Stimulated activated CD4-positive, alpha-beta T cell treated with anti-CD3 and anti-CD28 coated beads, Interleukin-2, amount 100 ng/mL, for 24 hours (primary cell): ENCODE results near the gene SERPINA1.
"Not testable (repeated sequence)": the region's sequence is repeated elsewhere in the genome, so short reads cannot be mapped to it uniquely, and the experiment has no call there.

Experiments
- DNase-seq, 2 donors: peaks; one replicate each; pipeline ENCODE4 v3.0.0-alpha.2; 2020

SERPINA1 gene

DNA sequence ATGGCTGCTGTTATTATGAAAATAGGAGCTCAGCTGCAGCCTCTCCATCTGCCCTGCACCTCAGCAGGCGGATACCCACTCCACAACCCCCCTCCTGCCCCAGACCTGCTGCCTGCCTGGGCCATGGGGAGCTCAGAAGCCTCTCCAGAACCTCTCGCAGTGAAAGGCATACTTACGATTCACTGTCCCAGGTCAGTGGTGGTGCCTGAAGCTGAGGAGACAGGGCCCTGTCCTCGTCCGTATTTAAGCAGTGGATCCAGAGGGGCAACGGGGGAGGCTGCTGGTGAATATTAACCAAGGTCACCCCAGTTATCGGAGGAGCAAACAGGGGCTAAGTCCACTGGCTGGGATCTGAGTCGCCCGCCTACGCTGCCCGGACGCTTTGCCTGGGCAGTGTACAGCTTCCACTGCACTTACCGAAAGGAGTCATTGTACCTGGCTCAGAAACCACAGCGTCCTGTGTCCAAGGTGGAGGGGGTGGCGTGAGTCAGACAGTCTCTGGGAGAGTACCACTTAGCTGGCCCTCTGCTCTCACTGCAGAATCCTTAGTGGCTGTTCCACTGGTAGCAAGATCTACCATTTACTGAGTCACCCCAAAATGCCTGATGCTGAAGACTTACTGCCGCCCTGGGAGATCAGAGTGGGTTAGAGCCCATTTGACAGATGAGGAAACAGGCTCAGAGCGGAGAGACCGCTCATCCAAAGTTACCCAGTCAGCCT lies at the start of gene SERPINA1:
Gene SERPINA1 (minus strand): TSS at position 219 of the 720 bp plus-strand sequence. CDS start 5,365 bp downstream, outside the sequence.
- DNase-seq, result no peak

DNA sequence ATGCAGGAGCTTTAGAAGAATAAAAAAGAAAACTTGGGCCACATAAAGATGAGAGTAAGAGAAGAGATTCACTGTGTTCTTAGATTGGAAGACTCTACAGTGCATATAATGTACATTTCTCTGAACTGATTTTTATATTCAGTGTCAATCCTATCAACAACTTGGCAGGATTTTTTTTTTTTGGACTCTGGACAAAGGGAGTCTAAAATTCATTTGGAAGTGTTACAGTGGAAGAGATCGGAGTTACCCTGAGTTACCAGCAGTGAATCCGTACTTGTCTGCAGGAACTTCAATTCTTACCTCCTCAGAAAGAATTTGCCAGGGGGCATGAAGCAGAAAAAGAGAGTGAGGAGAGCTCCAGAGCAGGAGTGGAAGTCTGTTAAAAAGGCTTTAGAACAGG lies 40.2 kb upstream of the SERPINA1 start:
- DNase-seq, result no peak

DNA sequence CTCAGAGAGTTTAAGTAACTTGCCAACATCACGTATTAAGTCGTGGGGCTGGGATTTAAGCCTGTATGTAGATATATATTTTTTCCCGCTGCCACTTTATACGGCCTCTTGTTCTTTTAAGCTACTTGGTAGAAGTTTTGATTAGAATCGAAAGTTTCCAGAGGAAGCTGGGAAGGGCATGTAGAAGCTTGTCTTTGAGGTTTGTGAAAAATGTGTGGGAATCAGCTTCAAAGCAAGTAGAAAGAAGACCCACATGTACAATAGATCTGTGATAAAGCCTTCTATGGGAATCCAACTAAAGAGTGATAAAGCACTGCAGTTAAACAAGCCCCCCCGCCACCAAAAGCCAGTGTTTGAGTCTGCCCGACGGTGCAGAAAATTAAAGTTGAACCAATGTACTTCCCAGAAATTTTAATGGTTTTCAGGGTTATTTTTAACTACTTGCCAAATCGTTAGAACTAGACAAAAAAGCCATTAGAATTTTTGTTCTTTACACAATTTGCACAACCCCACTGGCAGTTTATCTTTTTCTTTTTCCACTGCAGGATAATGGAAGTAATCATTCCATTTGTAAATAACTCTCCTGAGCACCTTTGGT lies 38.7 kb upstream of the SERPINA1 start:
- no peak for DNase-seq

DNA sequence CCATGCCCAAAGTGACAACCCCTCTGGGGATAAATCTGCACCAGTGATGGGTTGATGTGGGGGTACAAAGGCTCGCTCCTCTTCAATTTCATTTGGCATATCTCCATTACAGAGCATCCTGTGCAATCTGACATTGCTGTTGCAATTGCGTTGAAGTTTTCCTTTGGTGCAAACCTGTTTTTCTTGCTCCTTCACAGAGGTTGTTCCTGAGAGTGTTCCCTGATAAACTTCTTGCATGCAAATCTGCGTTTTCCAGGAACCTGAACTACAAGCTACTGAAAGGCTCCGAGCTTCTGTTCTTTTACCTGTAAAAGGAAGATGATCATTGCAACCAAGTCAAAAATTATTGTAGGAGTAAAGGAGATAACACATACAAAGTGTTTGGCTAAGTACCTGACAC lies 38.1 kb upstream of the SERPINA1 start:
- no peak for DNase-seq

DNA sequence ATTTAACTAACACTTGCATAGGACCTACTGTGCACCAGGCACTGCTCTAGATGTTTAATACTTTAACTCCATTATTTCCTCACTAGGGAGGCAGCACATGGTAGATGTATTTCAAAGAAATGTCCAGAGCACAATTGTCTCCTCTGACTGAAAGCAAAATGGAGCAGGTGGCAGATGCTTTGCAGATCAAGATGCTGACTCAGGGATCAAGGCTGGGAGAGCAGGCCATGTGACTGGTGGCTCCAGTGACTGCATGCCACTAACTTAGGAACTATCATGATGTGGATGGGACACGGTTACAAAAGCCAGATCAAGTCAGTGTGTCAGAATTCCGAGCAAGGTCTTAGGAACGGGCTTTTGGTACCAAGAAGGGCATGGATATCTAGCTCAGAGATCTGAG lies 36.0 kb upstream of the SERPINA1 start:
- no peak for DNase-seq

DNA sequence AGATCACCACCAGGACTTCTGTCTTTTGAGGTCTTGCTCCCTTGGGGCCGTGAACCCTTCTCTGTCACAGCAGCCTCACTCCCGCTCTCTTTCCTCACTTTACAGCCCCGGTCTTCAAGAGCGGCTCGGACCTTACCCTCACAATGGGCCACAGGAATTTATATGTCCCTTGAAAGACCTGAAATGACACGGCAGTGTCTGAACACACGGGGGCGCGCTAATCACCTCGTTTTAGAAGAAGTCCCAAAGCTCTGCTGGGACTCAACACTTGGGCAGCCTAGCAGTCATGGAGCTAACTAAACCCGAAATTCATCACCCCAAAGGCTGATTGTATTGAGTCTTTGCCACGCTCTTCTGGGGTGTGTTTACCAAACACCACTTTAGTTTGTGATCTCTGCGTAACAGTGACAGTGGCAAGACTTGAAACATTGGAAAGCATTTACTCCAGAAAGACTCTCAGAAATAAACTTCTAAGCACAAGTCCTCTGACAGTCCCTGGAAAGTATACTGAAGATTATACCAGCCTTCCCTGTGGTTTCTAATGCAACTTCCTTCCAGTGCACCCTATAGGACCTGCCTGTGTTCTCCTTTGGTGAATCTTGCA lies 35.2 kb upstream of the SERPINA1 start:
- DNase-seq, result peak; percentile 50 to 76

DNA sequence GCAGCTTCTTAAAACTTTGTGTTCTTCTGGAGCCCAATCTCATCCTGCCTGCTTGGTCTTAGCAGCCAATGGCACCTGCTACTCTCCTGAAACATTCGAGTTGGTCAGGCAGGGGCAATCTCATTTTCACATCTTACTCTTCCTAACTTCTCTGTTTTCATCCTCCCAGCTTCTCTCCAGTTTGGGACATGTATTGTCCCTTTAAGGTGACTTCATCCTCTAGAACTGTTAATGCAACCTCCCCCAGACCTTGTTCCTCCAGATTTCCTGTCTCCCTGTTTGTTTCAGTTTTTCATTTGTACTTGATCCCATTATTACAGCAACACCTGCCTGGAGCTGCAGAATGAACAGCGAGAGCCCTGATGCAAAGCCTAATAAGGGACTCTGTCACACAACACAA lies 32.9 kb upstream of the SERPINA1 start:
- no peak for DNase-seq

DNA sequence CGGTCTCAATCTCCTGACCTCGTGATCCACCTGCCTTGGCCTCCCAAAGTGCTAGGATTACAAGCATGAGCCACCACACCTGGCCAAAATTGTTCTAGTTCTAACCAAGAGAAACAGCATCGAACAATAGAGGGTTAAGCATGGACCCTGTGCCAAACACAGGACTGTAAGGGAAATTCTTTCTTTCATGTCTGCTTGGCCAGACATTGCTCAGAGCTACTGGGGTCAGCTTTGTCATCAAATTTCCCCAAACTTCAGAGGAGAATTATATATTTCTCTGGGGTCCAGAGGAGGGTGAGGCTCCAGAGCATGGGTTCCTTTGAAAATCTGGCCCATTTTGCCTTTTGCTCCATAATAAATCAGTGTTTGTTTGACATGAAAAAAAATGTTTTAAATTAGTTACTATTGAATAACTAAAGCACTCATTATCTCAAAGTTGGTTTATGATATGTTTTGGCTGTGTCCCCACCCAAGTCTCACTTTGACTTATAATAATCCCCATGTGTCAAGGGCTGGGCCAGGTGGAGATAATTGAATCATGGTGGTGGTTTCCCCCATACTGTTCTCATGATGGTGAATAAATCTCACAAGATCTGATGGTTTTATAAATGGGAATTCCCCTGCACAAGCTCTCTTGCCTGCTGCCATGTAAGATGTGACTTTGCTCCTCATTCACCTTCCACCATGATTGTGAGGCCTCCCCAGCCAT lies 29.2 kb upstream of the SERPINA1 start:
- DNase-seq, result not testable (repeated sequence)

DNA sequence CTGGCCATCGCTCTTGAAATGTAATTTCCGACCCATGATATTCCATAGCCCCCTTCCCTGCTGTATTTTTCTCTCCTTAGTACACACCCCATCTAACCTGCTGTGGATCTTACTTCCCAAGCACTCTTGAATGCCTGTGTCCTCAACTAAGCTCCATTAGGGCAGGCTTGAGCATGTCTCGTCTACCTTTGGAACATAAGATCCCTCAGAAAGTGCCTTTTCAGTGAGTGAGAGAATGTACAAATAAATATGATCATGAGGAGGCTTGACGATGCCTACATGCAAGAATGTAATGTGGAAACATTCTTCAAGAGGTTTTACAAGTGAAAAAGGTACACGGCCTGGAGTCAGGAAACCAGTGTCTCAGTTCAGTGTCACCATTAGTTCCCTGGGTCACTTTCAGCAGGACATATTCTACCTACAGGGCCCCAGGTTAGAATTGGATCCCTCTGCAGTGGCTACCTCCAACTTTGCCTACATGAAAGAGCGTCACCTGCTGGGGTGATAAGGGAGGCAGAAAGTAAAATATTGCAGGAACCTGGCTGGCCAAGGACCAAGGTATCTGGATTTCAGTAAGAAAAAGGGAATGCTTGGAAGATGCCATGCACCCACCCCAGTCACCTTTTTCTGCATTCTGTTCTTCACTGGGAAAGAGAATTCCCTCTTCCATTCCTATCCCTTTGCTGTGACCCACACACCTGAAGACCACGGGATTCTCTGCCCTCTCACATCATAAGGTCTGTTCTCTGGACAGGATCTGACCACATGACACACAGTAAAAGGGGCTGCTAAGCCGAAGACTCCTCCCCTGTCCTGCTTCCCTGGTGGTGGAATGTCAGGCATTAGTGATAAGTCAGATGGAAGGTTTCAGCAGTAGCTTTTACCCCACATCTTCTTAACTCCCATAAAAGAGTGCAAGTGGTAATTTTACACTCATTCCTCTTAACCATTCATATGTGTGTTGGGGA lies 24.6 kb upstream of the SERPINA1 start:
- DNase-seq, result no peak

DNA sequence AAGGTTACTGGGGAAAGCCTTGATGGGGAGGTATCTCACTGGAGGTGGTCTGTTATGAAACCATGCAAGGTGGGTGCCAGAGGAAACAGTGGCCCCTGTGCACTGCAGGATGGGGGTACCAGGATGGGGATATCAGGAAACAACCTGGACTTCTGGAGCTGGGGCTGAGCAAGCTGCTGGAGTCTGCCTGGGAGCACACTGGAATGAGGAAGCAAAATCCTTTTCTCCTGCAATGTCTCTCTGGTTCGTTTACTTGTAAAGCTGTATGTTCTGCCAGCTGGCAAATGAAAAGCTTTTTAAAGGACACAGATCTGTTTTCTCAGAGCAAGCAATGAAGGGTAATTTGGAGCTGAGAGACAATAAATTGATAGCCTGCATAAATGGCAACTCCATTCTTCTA lies 23.2 kb upstream of the SERPINA1 start:
- no peak for DNase-seq

DNA sequence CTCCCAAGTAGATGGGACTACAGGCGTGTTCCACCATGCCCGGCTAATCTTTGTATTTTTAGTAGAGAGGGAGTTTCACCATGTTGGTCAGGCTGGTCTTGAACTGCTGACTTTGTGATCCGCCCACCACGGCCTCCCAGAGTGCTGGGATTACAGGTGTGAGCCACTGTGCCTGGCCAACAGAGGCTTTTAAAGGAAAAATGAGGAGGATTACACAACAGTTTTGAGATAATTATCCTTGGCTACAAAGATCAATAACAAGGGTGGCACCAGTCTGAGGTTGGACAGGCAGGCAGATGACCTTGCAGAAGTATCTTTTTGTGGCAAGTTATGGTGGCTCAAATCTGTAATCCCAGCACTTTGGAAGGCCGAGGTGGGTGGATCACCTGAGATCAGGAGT lies 21.0 kb upstream of the SERPINA1 start:
- not testable (repeated sequence) for DNase-seq

DNA sequence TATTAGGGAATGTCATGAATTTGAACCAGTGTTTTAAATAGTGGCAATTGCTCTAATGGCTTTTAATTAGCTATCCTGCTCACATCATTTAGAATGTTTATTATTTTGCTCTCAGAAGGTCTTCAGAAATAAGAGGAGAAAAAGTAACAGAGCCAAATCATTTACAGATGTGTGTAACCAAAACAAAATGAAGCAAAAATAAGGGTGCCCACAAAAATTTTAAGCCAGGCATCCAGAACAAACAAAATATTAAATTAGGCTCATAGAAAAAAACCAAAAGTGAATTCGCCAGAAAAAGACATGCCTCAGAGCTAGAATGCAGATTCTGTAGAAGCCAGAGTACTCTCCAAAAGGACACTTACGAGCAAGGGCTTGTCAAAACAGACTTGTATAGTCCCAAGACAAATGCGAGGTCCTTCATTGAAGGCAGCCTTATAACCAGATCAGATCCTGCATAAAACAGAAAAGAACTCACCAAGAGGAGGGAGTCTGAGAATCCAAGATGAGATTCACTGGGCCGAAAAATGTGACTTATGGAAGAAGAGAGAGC lies 20.2 kb upstream of the SERPINA1 start:
- no peak for DNase-seq

DNA sequence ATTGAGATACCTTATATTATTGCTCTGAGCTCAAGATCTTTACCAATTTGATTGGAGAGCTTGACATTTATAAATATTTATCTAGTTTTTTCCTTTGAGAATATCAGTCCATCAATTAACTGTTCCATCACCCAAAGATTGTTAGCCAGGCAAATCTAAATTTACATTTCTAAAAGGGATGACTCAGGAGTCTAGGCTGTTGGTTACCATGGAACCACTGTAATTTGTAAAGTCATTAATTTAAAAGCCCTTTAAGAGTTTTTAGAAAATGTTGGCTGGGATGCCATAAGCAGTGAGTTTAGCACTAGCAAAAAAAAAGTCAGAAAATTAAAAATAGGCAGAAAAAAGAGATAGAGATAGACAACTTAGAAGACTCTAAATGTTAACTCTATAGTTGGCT lies 19.5 kb upstream of the SERPINA1 start:
- no peak for DNase-seq

DNA sequence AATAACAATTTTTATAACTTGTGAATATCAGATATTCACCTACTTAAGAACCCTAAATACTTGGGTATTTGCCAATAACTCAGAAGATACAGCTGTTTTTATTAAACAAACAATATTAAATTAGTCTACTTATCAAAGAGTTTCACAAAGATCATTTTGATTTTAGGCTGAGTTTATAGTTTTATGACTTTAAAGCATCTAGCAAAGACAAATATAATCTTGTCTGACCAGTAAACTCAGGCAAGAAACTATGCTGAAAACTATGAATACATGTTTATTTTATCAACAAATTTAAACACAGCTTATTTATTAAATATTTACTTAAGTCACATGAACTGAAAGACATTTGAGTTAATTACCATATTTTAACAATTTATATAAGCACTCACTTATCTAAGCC lies 18.5 kb upstream of the SERPINA1 start:
- DNase-seq, result no peak

DNA sequence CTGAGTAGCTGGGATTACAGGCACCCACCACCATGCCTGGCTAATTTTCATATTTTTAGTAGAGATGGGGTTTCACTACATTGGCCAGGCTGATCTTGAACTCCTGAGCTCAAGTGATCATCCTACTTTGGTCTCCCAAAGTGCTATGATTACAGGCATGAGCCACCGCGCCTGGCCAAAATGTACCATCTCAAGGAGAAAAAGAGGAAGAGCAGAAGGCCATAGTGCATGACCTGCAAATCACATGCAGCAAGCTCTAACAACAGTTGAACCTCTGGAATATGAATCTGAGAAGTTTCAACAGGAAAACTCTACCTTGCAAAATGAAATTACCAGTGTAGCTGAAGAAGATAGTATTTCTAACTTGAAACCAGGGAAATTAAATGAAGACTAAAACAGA lies 17.1 kb upstream of the SERPINA1 start:
- no peak for DNase-seq

DNA sequence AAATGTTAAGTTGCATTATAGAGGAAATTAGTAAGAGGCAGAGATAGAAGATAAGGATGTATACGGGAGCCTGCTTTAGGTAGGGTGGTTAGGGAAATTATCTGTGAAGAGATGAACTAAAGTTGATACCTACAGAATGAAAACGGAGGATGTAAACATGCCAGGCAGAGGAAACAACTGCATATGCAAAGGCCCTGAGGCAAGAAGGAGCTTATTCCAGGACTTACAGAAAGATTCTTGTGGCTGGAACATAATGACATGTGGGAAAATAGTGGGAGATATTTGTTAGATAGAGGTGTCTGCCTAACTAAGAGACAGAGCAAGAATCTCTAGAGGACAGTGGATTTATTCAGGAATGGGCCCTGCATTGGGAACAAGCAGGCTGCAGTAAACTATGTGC lies 16.2 kb upstream of the SERPINA1 start:
- DNase-seq, result no peak

DNA sequence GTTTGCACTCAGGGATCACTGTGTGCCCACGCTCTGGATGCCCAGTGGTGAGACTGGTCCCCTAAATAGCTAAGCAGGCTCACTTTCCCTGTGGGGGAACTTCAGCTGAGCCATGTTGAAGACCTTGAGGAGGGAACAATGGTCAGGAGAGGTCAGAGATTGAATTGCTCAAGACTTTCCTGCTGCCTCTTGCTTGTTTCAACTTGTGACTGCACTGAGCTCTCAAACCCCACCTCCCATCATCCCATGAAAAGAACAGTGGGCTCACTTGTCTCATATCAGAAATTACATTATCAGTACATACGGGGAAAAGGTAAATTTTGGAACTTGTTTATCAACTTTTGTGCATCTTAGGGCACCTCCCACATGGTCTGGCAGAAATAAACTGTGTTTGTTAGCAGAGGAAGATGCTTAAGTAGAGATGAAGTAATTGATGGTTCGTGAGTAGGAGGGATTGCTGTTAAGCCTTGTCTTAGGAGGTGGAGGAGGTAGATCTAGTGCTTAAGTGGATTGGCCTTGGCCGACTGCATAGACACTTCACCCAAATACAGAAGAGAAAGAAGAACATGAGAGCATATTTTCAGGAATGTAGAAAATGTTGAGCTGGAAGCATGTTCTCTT lies 15.0 kb upstream of the SERPINA1 start:
- DNase-seq, result no peak

DNA sequence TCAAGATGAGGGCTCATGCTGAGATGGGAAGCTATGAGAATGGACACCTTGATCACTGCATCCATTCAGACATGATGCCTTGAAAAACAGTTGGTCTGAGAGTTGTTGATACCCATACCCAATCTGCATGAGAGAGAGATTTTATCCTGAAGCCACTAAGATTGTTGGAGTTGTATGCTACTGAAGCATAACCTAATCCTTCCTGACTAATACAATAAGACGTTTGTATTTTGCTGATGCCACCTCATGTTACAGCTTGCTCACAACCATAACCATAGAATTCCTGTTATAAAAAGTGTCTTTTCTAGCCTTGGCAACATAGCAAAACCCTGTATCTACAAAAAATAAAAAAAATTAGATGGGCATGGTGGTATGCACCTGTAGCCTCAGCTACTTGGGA lies 12.7 kb upstream of the SERPINA1 start:
- no peak for DNase-seq

DNA sequence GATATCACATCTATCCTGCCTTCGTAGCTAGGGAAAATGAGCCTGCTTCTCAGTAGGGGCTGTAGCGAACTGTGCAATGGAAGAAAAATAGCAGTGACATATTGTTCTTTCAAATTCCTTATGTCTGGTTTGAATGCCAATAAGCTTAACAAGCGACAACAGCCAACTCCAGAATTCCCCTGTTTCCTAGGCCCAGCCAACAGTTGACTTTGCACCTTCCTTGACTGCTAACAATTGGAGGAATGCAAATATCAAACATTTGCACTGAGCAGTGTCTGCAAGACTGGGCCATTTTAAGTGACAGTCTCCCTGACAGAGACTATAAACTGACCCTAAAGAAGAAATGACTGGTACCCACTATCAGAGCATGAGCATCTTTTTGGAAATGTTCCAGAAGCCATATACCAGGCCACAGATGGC lies 12.0 kb upstream of the SERPINA1 start:
- no peak for DNase-seq

DNA sequence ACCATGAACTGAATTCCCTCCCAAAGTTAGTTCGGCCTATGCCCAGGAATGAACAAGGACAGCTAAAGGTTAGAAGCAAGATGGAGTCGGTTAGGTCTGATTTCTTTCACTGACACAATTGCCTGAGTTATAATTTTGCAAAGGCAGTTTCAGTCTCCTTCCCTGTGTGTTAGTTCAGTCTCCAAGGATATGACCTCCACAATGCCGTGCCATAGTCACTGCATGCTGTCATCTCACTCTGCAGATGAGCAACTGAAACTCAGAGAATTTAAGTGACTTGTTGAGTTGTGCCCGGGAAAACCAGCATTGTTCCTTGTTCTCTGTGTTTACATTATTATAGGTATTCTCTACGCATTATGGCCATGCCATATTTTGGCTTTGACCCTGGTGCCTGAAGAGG lies 10.1 kb upstream of the SERPINA1 start:
- no peak for DNase-seq

DNA sequence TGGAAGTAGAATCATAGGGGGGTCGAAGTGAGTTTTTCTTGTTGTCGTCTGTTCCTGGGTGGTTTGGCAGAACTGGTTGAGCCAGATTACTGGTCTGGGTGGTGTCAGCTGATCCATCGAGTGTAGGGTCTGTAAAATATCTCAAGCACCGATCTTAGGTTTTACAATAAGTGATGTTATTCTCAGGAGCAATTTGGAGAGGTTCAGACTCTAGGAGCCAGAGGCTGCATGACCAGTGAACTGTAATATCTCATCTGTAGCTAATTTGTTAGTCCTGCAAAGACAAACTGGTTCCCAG lies 9.7 kb upstream of the SERPINA1 start:
- no peak for DNase-seq
